Right ventricle myocardium inferior (tissue), 1 donor: Measurements from ENCODE around the gene TEX13B. TPM values are rescaled to one million over a fixed set of nuclear protein-coding genes. Genes with fewer than 3 reads are reported as not detected.

Experiments used
- ATAC-seq: fragments of 200-7000 bp; cut with Tn5 transposase; one replicate; pipeline ENCODE4 v1.9.1; 2020; ENCODE audit warnings: mild to moderate bottlenecking, moderate library complexity
- DNase-seq: peaks from one replicate; pipeline ENCODE4 v3.0.0; 2021; ENCODE audit errors: missing footprints
- intact Hi-C: fragments of 100-400 bp; cut with DNase I; formaldehyde crosslinking; loops from one replicate; pipeline ENCODE4 v1.11.0; 2022
- long read RNA-seq: library from polyadenylated mRNA; unstranded; transcript quantifications from one replicate; pipeline ENCODE4 v2.0.0, GENCODE V29; 2021
- total RNA-seq: library from RNA; stranded (reverse); fragmentation: NEBNext Ultra II Directional; extraction: Animal tissue kit (Norgen Biotek cat#: 25700); gene quantifications from one replicate; pipeline ENCODE4 v1.2.1, GENCODE V29; 2021
- donor health status: DM: no; HTN: yes; CAD: no; lungs with severe emphysema.

The TEX13B gene, protein sequence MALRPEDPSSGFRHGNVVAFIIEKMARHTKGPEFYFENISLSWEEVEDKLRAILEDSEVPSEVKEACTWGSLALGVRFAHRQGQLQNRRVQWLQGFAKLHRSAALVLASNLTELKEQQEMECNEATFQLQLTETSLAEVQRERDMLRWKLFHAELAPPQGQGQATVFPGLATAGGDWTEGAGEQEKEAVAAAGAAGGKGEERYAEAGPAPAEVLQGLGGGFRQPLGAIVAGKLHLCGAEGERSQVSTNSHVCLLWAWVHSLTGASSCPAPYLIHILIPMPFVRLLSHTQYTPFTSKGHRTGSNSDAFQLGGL
- not detected for total RNA-seq
- long read RNA-seq = 0 reads

DNA sequence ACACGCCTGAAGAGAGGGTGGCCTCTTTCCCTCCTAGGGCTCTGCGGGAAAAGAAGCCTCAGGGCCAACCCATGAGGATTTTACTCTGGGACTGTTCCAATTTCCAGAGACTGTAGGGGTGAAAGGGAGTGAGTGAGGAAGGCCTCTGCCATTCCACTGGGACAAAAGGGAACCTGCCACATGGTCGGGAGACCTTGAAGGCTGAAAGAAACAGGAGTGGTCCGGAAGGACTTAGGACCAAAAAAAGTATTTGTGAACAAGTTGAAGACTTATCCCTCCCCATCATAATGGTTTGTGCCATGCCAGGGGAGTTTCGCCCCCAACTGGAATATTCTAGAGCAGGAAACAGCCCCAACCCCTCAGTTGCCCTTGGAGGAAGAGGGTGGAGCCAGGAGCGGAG, at the start of gene TEX13B:
TEX13B (minus strand) TSS at position 15 of the 400 bp plus-strand sequence. CDS start 243 bp downstream, outside the sequence.
- ATAC-seq (no peak), DNase-seq (no peak)
- intact Hi-C loops = no loop called here

DNA sequence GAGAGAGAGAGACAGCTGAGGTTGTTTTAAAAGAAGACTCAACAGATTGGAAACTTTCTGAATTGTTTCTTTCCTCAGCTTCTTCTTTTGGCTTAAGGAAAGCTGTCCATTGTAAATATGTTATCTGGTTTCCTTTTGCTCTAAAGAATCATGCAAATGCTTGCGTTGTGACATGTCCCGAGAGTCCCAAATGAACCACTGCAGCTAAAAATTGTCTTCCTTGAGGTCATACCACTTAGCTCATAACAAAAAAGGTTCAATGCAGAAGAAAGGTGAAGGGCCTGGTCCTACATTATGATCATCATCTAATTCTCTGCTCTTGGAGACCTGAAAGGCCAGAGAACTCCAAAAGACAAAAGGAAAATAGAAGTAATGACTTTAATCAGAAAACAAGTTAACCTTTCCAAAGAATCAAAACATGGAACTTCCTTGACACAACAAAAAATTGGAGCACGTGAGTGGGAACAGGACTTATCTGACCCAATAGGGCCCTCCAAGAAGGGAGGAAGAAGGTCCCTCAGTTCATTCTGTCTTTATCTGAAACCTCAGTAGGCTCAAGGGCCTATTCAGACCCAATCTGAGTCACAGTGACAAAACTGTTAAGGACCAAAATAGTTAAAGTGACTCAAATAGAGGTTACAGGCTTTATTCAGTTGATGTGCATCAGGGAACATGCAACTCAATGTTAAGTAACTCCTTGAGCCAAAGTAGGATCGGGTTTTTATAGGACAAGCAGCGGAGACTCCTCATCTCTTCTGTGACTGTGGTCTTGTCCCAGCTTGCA, 48.0 kb upstream of the TEX13B start:
- ATAC-seq (no peak), DNase-seq (no peak)
- intact Hi-C loops = no loop called here

DNA sequence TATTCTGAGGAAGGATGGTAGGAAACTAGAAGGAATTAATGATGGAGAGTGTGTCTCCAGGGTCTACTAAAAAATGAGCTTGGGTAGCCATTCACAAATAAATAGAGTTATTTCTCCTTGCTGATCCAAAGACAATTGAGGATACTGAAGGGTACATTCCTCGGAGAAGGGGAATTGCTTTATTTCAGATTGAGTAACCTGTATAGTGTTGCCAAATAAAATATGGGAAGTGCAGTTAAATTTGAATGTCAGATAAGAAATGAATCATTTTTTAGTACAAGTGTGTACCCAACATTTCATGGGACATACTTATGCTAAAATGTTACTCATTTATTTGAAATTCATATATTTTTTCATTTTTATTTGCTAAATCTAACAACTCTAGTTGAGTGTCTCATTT, 46.7 kb upstream of the TEX13B start:
- ATAC-seq (no peak), DNase-seq (no peak)
- intact Hi-C loops = no loop called here

DNA sequence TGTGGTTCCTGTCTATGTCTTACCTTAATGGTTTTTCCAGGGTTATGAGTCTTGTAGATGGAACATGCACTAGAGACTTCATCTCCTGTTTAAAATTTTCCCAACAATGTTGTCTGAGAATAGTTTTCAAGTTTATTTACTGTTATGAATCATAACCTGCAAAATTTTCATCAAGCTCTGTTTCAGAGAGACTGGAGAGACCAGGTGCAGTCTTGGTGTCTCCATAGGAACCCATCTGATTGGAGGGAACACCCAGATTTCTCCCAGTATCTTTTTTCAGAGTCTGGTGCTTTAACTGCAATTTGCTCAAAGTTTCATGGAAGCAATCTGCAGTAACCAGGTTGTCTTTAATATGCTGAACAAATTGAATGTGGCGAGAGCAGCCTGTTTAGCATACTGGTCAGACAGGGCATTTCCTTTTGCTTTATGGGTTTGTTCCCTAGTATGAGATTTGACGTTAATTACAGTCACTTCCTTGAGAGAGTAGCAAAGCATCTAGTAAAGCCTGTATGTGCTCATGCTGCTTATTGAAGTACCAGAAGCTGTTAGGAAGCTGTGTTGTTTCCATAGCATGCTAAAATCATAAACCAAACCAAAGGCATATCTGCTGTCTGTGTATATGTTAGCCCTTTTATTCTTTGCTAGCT, 43.9 kb upstream of the TEX13B start:
- DNase-seq (no peak), ATAC-seq (no peak)
- intact Hi-C loops = no loop called here

DNA sequence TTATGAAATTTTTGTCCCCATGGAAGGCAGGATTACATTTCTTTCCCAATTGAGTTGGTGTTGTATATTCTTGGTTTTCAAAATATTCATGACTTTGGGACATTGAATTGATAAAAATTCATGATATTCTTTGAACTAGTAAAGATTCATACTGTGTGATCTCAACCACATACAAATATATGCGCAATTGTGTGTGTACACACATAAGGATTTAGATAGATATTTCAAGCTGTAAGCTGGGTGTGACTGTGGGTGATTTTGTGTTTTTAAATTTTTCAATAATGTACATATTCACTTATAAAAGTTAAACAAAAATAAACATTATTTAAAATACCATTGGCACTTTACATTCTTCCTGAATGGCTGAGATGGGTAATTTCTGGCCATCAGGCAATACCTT, 43.2 kb upstream of the TEX13B start:
- DNase-seq = no peak
- no peak for ATAC-seq
- intact Hi-C loops = no loop called here

DNA sequence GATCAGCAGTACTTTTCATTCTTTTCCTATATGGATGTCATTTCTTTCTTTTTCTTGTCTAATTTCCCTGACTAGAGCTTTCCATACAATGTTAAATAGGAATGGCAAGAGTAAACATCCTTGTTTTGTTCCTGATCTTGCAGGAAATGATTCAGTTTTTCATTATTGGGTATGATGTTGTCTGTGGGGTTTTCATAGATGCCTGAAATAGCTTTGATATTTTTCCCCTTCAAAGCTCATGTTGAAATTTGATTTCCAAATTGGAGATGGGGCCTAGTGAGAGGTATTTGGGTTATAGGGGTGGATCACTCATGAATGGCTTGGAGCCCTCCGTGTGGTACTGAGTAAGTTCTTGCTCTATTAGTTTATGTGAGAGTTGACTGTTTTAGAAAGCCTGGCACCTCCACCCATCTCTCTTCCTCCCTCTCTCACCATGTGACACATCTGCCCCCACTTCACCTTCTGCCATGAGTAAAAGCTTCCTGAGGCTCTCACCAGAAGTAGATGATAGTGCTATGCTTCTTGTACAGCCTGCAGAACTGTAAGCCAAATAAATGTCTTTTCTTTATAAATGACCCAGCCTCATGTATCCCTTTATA, 40.4 kb upstream of the TEX13B start:
- DNase-seq (no peak), ATAC-seq (no peak)
- intact Hi-C loops = loop anchor here (5.0 kb wide), 1 partner anchor 50 kb away; no protein-coding TSS in a partner anchor

DNA sequence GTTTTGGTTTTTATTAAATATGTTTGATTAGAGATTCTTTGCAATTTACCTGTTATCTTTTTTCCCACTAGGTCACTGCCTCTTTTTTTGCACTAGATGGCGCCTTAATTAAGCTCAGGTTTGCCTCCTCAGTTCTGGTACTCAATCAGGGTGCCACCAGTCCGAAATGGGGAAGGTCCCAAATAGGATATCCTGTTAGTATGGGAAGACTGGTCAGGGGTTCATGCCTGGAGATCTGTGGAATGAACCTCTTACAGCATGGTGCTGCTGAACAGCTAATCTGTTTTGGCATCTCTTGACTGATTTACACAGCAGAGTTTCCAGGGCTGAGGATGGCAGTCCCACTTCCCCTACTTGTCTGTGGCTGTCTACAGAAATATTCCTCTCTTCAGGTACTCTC, 38.5 kb upstream of the TEX13B start:
- intact Hi-C loops = loop anchor here (5.0 kb wide), 1 partner anchor 52 kb away; no protein-coding TSS in a partner anchor

DNA sequence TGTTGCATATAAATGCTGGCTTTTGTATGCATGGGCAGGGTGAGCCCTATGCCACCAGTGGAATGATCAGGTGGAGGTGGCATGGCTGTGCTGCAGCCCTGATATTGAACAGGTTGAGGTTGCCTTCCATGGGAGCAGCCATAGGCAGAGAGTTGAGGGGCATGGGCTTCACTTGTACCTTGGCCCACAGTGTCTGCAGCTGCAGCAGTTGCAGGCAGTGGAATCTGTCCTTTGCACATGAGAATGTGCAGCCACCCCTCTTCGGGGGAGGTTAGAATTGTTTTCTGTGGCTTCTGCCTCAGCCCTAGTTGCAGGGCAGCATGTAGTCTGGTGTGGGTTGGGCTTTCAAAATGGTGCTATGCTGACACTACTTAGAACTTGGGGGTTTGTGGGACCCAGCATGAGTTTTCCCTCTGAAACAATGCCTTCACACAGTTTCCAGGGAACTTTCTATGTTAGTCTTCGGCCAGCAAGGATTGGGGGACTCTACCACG, 37.3 kb upstream of the TEX13B start:
- ATAC-seq (no peak), DNase-seq (no peak)
- intact Hi-C loops = loop anchor here (5.0 kb wide), 1 partner anchor 118 kb away; no protein-coding TSS in a partner anchor

More for the DNA sequence above, 38.5 kb upstream of the TEX13B start:
- DNase-seq (no peak), ATAC-seq (no peak)

DNA sequence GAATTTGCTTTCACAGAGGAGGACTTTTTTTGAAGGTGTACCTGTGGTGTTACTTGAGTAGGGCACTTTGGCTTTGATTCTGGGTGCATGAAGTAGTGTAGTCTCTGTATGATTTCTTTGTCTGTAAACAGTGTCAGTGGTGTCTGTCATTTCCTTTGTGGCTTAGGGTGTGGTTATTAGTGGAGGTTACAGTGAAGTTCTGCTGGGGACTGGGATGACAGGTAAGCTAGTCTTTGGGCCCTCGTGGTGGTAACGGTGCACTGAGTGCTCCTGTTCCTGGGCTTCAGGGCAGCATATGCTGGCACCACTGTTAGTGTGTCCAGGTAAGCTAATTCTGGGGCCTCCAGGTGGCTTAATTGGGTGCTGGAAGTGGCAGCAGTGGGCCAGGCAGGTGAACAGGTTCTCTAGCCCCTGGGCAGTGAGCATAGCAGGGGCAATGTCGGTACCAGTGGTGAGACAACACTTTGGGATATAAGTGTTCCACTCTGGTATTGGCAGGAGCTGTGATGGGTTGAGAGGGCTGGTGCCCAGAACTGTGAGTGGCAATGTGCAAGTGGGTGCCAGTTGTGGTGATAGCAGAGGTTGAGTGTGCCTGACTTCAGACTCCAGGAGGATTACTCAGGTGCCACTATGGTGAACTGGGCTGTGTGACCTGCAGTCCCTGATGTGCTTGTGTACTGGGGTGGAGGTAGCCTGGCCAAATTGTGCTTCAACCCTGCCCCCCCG, 36.6 kb upstream of the TEX13B start:
- ATAC-seq = no peak
- intact Hi-C loops = loop anchor here (5.0 kb wide), 1 partner anchor 118 kb away; no protein-coding TSS in a partner anchor

DNA sequence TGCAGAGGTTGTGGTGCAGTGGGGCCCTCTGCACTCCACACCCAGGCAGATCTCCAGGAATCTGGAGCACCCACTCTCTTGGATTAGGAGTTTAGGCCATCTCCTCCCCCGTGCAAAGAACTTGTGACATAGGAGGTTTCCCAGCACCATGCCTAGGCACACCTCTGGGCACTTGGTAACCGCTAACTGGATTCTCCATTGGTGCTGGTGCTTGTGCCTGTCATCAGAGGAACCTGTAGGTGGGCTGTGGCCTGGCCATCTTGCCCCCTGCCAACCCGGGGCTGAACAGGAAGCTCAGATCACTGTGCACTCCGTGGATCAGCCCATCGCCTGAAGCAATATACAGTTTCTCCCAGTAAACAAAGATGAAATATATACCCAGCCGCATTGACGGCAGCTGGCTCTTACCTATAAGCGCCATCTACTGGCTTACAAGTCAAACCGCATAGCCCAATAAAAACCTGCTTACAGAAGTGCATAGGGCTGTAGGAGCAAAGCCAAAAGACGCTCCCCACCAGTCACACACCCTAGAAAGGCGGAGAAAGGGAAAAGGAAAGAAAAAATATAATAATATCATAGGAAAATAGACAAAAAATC, 19.1 kb upstream of the TEX13B start:
- intact Hi-C loops = no loop called here
- ATAC-seq (no peak), DNase-seq (no peak)

More for the DNA sequence above, 36.6 kb upstream of the TEX13B start:
- DNase-seq = no peak

DNA sequence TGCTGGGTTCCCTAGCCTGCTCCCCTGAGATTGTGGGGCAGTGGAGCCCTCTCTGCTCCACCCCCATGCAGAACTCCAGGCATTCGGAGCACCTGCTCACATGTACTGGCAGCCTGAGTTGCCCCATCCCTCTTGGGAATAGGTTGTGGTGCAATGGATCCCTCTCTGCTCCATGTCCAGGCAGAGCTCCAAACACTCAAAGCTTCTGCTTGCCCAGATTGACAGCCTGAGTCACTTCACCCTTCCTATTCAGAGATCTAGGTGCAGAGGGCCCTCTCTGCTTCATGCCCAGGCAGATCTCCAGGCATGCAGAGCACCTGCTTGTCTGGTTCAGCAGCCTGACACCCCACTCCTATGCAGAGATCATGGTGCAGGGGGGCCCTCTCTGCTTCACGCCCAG, 18.6 kb upstream of the TEX13B start:
- intact Hi-C loops = no loop called here
- ATAC-seq = no peak
- no peak for DNase-seq

DNA sequence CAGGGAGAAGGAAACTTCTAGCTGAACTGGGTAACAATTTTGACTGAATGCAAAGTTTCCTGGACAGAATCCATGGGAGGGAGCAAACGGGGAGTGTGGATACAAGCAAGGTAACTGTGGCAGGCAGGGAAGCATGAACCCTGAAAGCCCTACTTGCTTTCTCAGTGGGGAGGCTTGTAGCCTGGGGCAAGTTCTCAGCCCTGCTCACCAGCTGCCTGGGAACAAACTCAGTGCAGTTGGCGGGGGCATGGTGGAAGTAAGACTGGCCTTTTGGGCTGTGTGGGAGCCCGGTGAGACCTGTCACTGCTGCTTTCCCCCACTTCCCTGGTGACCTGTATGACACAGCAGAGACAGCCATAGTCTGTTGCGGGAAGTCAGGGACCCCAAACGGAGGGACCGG, 14.0 kb upstream of the TEX13B start:
- intact Hi-C loops = no loop called here
- ATAC-seq (no peak), DNase-seq (no peak)

DNA sequence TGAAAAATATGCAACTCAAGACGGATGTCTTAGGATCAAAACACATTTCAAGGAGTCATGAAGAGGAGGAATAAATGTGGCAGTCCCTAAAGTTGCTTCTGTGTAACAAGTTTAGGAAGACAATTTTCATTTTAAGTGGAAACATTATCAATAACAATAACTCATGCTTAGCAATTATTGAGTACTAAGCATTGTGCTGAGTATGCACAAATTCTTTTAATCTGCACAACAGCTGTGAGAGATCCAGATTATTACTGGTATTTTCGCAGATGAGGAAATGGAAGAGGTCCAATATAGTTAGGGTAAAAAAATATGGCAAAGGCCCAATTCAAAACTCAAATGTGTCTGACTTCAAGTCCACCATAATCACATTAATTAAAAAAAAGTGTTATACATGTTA, 2.9 kb upstream of the TEX13B start:
- no peak for ATAC-seq
- no peak for DNase-seq
- intact Hi-C loops = no loop called here

DNA sequence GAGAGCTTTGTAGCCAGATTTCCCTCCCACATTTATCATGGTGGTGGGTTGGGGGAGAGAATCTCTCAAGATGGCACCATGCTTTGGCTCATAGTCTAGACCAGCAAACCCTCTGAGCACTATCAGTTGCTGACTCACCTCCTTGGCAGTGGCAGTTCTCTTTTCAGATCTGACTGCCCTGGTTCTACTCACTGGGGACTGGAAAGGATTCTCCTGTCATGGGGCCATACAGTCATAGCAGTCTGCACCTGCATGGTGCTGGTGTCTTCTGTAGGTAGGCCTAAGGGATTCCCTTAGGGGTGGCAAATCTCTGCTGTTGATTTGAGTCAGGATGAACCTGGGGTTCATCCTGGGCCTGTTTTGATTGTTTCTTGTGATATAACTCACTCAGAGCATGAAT, 2.6 kb downstream of the TEX13B start:
- intact Hi-C loops = no loop called here
- ATAC-seq (no peak), DNase-seq (no peak)

DNA sequence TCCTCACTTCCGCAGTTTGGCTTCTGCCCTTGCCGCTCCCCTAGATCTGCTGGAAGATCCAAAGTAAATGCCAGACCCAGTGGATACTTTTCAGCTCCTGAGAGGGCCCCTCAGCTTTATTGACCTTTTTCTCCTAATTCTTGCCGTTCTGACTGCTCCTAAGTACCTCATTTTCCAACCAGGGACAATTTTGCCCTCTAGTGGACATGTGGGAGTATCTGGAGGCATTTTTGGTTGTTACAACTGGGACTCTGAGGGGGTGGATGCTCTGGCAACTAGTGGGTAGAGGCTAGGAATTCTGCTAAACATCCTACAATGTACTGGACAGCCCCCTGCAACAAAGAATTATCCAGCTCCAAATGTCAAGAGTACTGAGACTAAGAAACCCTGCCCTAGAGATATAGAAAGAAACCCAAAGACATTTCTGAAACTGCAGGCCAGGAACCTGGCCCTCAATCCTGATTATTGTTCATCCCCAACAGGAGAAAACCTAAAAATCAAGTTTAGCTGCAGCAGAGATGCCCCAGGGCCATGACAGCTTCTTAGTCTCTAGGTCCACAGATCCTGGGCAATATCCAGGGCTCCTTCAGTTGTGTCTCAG, 3.4 kb downstream of the TEX13B start:
- intact Hi-C loops = no loop called here
- no peak for DNase-seq

DNA sequence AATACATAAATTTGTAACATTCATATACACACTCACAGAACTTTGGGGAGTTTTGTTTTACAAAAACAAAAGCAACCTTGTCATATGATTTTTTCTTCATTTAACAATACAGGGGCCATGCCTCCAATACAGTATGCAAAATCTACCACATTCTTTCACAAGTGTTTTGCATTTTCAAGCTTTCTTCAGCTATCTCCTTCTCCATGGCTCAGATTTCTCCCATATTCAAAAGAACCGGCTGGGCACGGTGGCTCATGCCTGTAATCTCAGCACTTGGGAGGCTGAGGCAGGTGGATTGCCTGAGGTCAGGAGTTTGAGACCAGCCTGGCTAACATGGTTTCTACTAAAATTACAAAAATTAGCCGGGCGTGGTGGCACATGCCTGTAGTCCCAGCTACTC, 4.1 kb downstream of the TEX13B start:
- DNase-seq (no peak), ATAC-seq (no peak)
- intact Hi-C loops = no loop called here

More for the DNA sequence above, 3.4 kb downstream of the TEX13B start:
- no peak for ATAC-seq

DNA sequence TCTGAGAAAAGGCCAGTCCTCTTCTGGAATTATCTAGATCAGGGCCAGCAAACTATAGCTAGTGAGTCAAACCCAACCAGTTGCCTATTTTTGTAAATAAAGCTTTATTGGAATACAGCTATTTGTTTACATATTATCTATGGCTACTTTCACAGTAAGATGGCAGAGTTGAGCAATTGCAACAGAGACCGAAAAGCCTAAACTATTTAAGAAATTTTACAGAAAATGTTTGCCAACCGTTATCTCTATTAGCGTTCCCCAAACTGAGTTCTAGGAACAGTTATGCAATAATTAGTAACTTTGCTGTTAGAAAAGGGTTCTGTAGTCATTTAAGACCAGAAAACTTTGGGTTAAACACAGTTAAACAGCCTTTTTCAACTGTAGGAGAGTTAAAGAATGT, 10.5 kb downstream of the TEX13B start:
- ATAC-seq (no peak), DNase-seq (no peak)
- intact Hi-C loops = no loop called here

DNA sequence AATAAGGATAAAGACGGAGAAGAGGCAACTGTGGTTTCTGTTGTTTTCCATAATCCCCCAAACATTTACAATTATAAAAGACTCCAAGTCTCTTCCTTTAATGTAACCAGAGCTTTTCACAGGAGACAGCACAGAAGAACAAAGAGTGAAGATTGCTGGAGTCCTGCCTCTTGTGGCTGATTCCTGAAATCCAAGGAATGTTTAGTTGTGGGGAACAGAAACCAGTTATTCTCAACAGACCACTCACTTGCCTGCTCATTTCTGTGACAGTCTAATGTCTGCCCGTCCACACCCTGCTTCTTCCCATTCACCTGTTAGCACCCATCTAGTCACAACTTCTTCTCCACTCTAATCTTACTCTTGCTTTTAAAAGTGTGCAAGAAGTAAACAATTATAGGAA, 12.1 kb downstream of the TEX13B start:
- ATAC-seq = no peak
- intact Hi-C loops = no loop called here
- DNase-seq = no peak
